ENCODE measurements around the gene SLC13A1.

SLC13A1 gene

DNA sequence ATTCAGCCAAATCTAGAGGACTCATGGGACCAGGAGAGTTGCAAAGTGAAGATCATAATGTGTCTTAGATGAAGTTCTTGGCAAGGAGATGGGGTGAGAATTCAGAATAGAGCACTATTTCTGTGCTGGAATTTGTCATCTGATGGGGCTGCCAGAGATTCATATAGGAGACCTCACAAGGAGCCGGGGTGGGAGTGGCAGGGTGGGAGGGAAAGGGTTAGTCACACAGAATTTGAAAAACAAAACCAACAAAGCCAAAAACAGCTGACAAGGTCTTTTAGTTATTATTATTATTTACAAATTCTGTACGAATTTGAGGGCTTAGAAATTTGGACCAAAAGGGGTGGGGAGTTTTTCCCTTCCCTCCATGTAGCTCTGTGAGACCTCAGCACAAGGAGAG, 1.7 kb downstream of the SLC13A1 start:
- TF ChIP-seq, protein P1, sequence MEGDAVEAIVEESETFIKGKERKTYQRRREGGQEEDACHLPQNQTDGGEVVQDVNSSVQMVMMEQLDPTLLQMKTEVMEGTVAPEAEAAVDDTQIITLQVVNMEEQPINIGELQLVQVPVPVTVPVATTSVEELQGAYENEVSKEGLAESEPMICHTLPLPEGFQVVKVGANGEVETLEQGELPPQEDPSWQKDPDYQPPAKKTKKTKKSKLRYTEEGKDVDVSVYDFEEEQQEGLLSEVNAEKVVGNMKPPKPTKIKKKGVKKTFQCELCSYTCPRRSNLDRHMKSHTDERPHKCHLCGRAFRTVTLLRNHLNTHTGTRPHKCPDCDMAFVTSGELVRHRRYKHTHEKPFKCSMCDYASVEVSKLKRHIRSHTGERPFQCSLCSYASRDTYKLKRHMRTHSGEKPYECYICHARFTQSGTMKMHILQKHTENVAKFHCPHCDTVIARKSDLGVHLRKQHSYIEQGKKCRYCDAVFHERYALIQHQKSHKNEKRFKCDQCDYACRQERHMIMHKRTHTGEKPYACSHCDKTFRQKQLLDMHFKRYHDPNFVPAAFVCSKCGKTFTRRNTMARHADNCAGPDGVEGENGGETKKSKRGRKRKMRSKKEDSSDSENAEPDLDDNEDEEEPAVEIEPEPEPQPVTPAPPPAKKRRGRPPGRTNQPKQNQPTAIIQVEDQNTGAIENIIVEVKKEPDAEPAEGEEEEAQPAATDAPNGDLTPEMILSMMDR (IDR thresholded peaks at IDR 0.05; ENCODE audit: low read depth, low read length, missing control alignments) = no peak
- no peak for DNase-seq (ENCODE audit: low read depth)

DNA sequence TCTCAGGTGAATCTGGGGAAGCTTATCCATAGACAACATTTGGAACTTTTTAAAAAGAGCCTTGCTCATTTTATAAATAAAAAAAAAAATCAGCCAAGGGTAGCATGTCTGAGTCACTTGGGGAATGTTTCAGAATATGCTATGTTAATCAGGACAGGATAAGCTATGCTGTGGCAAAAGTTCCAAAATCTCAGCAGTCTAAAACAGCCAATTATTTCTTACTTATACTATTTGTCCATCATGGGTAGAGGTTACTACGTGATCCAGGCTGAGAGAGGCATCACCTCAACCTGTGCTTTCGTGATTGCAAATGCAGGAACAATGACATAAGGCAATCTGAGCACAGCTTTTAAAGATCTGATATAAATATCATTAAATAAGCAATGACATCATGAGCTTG, 6.5 kb downstream of the SLC13A1 start:
- TF ChIP-seq, protein P1 (IDR thresholded peaks at IDR 0.05; ENCODE audit: low read depth, low read length, missing control alignments) = no peak

More for the DNA sequence above, 1.7 kb downstream of the SLC13A1 start:
- no peak overlapping the region for H3K4me3 ChIP-seq (ENCODE audit: low read depth, low read length)

DNA sequence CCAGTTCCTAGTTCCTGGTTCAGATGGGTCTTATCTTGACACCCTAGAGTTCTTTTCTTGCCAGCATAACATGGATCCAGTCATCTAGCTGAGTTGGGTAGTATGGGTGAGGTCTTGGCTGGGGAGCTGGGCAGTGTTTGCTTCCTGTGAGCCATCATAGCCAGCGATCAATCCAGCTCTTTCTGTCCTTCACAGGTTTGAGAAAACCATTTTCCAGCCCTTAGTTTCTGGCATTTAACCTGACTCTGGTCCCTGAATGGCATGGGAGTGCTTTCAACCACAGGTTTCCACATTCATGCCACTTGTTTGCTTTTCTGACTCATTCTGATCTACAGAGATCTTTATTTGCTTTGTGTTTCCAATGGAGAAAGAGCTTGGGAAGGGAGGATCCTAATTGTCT, 8.6 kb downstream of the SLC13A1 start:
- no peak for DNase-seq (ENCODE audit: low read depth)
- TF ChIP-seq, protein P1 (IDR thresholded peaks at IDR 0.05; ENCODE audit: low read depth, low read length, missing control alignments) = no peak
- H3K4me3 ChIP-seq (ENCODE audit: low read depth, low read length) = no peak overlapping the region

More for the DNA sequence above, 6.5 kb downstream of the SLC13A1 start:
- no peak overlapping the region for H3K4me3 ChIP-seq (ENCODE audit: low read depth, low read length)
- no peak for DNase-seq (ENCODE audit: low read depth)

DNA sequence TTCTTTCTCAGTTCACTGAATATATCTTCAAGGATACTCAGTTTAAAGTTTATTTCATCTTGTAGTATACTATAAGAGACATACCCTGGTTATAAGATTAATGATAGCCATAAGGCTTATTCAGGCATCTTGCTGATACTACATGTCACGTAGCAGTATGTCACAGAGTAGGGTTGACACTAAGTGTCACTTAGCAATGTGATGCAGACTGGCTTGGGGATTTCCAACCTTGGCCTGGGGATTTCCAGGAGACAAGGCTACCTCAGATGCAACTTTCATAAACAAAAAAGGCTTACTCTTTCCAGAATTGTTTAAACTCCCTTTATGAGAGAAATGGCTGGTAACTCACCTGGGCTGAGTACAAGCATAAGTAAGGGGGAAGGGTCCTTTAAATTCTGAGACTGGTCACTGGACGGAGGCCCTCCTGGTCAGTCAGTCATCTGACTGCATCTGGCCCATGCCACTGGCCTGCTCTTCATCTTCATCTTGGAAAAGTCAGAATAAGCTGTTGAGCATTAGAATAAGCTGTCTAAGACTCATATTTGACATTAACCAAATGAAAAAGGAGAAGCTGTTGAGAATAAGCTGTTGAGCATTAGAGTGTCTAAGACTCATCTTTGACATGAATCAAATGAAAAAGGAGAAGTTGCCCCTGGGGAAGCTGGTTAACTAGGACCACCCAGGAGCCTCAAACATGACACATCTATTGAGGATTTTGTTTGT, 9.5 kb downstream of the SLC13A1 start:
- DNase-seq (ENCODE audit: low read depth) = peak; percentile 72
- H3K4me3 ChIP-seq (ENCODE audit: low read depth, low read length) = no peak overlapping the region
- TF ChIP-seq, protein P1 (IDR thresholded peaks at IDR 0.05; ENCODE audit: low read depth, low read length, missing control alignments) = no peak

DNA sequence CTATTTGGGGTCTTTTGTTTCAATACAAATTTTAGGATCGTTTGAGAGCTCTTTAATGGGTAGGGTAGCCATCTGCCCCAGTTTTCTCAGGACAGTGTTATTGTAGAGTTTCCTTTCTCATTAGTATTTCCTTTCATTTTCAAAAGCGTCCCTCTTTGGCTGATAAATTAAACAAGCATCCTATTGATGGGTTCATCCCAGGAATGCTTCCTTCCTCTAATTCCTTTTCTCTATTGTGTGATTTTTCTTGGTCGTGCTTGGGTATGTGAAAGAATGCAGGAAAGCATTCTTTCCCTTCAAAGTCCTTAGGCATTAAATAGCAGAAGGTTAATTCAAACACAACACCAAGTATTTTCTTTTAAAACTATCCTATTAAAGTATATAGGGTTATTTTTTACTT, 14.0 kb downstream of the SLC13A1 start:
- no peak overlapping the region for H3K4me3 ChIP-seq (ENCODE audit: low read depth, low read length)
- no peak for DNase-seq (ENCODE audit: low read depth)
- TF ChIP-seq, protein P1 (IDR thresholded peaks at IDR 0.05; ENCODE audit: low read depth, low read length, missing control alignments) = no peak

DNA sequence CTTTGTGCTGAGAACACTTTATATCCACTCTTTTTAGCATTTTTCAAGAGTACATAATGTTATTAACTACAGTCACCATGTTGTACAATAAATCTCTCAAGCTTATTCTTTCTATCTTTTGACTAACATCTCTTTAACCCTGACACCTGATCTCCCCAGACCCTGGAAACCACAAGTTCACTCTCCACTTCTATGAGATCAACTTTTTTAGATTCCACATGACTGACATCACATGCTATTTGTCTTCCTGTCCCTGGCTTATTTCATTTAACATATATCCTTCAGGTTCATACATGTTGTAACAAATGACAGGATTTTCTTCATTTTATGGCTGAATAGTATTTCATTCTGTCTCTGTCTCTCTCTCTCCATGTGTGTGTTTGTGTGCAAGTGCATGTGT, 15.5 kb downstream of the SLC13A1 start:
- DNase-seq (ENCODE audit: low read depth) = no peak
- no peak overlapping the region for H3K4me3 ChIP-seq (ENCODE audit: low read depth, low read length)
- TF ChIP-seq, protein P1 (IDR thresholded peaks at IDR 0.05; ENCODE audit: low read depth, low read length, missing control alignments) = no peak

DNA sequence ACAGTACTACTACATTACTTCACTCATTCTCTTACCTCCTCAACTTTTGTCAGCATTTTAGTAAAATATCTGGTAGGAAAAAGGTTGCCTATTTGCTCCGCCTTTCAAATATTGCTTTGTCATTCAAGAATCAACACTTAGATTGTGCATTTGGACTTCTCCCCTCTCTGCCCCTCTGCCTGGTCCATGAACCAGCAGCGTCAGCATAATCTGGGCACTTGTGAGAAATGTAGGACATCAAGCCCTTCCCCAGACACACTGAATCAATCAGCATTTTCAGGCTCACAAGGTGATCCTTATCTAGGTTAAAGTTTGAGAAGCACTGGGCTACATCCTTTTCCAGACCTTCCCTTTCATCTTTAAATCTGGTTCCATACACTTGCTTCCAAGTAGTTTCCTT, 16.3 kb downstream of the SLC13A1 start:
- TF ChIP-seq, protein P1 (IDR thresholded peaks at IDR 0.05; ENCODE audit: low read depth, low read length, missing control alignments) = no peak

More for the DNA sequence above, 16.3 kb downstream of the SLC13A1 start:
- no peak for DNase-seq (ENCODE audit: low read depth)
- no peak overlapping the region for H3K4me3 ChIP-seq (ENCODE audit: low read depth, low read length)

Measured in GM12864 (cell line).